RPMI7951 (cell line): ENCODE results near the gene DNAJC3. TPM values are rescaled to one million over a fixed set of nuclear protein-coding genes. Genes with fewer than 3 reads are reported as not detected.
"Not testable (repeated sequence)": the region's sequence is repeated elsewhere in the genome, so short reads cannot be mapped to it uniquely, and the experiment has no call there.

Experiments used
- DNase-seq: peaks from one replicate; pipeline ENCODE4 v3.0.0-alpha.2; 2012; ENCODE audit warnings: low read depth
- total RNA-seq: library from RNA; depleted of rRNA; stranded (reverse); fragments of >200 nt; shearing (Covaris generic); gene quantifications from 2 replicates; pipeline ENCODE4 v1.2.3, GENCODE V29; 2014

Gene DNAJC3
- total RNA-seq, 1 experiment from 2014 or later, result 30.0 TPM

DNA sequence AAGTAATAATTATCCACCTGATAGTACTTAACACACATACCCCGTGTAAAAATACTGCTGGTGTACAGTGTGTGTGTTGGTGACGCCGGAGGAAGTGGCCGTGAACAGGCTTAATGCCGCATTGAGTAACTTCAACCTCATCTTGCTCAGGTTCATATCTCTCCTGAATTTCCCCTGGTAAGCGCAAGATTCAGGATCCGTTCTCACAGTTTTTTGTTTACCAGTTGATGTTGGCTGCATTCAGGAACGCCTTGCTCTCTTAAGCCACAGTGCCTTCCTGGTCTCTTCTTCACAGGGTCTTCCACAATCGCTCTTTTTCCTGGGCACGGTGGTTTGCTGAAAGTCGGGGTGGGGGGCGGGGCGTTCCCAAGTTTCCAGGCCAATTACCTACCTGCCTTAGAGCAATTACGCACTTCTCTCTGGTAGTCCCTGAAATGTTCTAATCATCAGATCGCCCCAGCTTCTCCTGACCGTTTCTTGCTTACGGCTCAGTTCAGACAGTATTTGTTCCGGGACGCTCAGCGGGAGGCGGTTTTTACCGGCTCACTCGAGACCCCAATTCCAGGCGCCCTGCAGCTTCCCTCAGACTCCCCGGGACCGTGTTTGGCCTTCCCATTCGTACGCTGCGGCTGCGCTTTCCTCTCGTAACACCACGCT is 706 bp upstream of the DNAJC3 start:
- DNase-seq, result peak; percentile 25

DNA sequence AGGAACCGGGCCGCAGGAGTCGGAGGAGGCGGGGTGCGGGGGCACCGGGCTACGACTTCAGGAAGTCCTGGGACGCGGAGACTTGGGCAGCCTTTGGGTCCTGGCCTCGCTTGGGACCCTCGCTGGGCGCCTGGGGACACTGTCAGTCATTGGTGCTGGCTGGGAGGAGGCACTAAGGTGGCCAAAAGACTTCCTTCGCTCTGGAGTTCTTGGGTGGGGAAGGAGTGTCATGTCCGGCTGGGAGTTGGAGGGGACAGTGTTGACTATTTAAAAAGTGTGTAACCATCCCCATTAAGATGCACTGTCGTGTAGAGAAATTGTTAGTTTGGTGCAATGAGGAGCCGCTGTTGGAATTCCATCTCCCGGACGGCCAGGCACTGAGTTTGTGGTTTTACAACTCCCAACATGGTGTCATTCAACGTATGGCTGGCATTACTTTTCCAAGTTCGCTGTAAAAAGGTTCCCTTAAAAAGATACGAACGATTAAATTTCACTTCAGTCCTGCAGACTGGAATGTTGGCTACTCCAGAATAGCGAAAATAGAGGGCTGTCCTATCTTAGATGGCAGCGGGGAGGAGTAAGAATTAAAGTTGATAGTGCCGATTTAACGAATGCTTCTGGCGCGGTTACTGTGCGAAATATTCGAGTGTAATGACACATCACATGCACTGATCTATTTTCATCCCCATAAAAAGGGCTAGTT is 776 bp downstream of the DNAJC3 start:
- DNase-seq, result peak; percentile 28

DNA sequence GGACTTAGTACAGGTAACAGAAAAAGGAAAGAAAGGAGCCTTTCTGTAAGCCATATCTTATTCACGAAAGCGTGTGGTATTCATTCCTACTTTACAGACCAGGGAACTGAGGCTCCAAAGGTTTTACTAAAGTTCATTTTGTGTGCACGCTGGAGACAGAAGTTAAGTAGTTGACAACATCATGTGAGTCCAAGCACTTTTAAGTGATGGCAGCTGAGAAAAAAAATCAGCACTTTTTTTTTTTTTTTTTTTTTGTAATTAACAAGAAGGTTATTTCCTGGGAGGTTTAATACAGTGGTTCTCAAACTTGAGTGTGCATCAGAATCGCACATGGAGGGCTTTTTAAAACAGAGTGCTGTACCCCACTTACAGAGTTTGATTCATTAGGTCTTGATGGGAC is 2.0 kb downstream of the DNAJC3 start:
- DNase-seq, result no peak

DNA sequence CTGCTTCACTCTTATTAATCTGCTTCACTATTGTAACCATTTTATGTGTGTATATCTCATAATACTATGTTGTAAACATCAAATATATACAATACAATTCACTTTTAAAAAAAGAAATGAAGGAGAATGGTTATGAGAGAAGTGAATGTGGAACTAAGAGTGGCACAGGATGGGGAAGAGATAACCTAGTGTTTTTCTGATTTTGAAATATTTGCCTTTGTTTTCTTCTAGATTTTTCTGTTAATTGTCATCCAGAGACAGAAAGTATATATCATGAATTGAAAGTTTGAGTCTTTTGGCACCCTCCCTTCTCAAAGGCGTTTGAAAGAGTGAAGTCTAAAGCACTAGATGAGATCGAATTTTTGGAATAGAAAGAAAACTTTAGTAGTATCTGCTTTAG is 2.8 kb downstream of the DNAJC3 start:
- DNase-seq, result no peak

DNA sequence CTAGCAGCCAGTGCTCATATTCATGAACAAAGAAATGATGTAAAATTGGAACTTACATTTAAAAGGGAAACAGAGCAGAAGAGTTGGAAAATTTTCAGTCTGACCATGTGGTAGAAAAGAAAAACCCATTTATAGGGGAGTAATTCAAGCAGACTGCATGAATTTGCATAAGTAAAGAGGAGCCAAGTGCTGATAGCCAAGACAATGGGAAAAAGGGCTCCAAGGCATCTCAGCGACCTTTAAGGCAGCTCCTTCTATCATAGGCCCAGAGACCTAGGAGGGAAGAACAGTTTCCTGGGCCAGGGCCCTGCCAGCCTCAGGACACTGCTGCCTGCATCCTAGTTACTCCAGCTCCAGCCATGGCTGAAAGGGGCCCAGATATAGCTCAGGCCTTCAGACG is 7.5 kb downstream of the DNAJC3 start:
- DNase-seq, result no peak

DNA sequence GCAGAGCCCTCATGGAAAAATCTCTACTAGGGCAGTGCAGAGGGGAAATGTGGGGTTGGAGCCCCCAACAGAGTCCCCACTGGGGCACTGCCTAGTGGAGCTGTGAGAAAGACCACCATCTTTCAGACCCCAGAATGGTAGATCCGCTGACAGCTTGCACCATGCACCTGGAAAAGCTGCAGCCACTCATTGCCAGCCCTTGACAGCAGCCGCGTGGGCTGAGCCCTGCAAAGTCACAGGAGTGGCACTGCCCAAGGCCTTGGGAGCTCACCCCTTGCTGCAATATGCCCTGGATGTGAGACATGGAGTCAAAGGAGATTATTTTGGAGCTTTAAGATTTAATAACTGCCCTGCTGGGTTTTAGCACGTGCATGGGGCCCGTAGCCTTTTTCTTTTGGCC is 8.0 kb downstream of the DNAJC3 start:
- not testable (repeated sequence) for DNase-seq

DNA sequence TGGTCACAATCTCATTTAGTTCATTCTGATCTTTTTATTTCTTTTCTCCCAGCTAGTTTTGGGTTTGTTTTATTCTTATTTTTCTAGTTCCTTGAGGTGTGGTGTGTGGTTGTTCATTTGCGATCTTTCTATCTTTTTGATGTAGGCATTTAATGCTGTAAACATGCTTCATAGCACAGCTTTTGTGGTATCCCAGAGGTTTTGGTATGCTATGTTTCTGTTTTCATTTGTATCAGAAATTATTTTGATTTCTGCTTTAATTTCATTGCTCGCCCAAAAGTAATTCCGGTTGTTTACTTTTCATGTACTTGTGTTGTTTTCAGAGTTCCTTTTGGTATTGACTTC is 12.6 kb downstream of the DNAJC3 start:
- no peak for DNase-seq

DNA sequence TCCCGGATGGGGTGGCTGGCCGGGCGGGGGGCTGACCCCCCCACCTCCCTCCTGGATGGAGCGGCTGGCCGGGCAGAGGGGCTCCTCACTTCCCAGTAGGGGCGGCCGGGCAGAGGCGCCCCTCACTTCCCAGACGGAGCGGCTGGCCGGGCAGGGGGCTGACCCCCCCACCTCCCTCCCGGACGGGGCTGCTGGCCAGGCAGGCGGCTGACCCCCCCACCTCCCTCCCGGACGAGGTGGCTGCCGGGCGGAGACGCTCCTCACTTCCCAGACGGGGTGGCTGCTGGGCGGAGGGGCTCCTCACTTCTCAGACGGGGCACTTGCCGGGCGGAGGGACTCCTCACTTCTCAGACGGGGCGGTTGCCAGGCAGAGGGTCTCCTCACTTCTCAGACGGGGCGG is 14.0 kb downstream of the DNAJC3 start:
- DNase-seq, result not testable (repeated sequence)

DNA sequence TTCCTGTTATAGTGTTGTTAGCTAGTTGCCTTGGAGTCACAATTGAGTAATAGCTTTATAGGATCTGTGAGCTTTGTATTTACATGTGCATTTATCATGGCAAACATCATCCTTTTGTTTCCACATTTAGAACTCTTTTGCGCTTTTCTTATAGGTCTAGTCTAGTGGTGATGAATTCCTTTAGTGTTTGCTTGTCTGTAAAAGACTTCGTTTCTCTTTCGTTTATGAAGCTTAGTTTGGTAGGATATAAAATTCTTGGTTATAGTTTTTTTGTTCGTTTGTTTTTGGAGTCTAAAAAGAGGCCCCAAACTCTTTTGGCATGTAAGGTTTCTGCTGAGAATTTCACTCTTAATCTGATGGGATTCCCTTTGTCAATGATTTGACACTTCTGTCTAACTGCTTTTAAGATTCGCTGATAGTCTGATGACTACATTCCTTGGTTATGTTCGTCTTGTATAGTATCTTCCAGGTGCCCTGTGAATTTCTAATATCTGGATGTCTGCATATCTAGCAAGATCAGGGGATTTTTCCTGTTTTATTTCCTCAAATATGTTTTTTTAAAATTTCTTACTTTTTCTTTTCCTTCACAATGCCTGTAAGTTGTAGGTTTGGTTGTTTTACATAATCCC is 20.2 kb downstream of the DNAJC3 start:
- no peak for DNase-seq

DNA sequence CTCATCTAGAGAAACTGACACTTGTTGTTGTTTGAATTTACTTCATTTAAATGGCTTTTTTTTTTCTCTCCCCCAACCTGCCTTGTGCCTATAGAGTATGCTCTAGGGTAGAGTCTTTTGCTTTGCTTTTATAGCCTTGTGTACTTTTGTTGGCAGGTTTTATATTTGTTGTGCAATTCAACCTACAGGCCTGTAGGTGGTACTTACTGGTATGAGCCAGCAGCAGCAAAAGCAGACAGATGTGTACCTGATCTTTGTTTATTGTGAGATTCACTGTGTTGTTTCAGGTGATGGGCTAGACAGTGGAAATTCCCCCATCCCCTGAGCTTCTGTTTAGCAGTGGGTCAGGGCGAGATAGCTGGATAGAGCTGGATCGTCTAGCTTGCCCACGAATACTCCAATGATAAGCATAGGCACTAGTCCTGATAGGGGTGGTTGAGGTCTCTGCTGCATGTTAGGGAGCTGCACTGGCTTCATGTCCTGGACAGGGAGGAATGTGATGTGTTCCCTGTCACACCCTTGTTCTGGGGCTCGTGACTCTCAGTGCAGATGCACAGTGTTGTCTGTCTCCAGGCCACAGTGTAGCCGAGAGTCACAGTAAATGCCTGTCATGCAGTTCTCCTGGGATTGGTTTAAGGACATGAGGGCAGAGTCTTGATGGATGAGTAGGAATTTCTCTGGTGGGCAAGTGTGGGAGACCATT is 21.3 kb downstream of the DNAJC3 start:
- DNase-seq, result peak; percentile 7

DNA sequence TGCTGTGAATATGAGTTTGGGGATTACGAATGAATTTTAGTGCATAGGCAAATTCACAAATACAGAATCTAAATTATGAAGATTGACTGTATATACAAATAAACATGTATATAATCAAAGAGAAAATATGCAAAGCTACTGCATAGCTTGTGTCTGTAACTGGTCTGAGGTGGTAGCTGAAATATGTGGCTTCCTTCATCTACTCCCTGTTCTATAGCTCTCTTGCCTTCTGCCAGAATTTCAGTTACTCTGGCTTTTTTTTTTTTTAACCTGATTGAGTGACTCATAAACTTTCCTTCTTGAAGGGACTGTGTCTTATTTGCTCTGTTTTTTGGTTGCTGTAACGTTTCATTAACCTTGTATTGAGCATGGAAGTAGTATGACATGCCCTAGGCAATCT is 26.6 kb downstream of the DNAJC3 start:
- peak; percentile 20 for DNase-seq

DNA sequence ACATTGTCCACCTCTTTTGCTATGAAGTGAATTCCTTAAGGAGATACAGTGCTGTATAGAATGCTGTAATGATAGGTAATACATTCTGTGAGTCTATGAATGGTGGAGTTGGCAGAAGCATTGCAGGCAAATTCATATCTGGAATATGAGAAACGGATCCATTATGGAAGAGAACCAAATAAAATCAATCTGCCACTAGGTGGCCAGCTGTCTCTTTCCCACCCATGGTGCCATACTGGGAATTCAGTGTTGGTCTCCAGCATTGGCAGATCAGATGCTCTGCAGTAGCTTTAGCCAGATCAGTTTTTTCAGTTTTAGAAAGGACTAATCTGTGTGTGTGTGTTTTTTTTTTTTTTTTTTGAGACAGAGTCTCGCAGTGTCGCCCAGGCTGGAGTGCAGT is 27.6 kb downstream of the DNAJC3 start:
- peak; percentile 26 for DNase-seq

DNA sequence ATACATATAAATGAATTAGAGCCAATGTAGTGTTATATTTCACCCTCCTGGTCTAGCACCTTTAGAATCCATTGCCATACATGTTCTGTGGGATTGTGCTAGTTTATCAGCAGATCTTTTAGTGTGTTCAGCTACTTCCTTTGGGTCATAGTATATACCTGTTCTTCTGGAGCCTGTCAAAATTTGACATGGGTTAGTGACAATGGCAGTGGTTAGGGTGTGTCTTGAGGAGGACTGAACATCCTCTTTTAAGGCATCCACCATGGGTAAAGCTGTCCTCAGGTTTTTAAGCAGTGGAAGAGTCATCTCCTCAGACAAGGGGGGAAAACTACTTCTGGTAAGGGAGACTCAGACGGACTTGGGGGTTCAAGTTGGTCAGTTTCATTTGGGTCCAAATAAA is 29.4 kb downstream of the DNAJC3 start:
- DNase-seq, result no peak

DNA sequence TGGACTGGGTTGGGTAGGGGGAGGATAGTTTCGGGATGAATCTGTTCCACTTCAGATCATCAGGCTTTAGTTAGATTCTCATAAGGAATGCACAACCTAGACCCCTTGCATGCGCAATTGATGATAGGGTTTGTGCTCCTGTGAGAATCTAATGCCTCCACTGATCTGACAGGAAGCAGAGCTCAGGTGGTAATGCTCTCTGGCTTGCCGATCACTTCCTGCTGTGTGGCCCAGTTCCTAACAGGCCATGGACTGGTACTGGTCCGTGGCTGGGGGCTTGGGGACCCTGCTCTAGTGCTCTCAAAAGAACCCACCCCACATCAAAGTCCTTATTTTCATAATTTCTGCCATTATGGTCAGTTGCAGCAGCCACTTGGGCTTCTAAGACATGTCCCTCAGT is 30.1 kb downstream of the DNAJC3 start:
- no peak for DNase-seq

DNA sequence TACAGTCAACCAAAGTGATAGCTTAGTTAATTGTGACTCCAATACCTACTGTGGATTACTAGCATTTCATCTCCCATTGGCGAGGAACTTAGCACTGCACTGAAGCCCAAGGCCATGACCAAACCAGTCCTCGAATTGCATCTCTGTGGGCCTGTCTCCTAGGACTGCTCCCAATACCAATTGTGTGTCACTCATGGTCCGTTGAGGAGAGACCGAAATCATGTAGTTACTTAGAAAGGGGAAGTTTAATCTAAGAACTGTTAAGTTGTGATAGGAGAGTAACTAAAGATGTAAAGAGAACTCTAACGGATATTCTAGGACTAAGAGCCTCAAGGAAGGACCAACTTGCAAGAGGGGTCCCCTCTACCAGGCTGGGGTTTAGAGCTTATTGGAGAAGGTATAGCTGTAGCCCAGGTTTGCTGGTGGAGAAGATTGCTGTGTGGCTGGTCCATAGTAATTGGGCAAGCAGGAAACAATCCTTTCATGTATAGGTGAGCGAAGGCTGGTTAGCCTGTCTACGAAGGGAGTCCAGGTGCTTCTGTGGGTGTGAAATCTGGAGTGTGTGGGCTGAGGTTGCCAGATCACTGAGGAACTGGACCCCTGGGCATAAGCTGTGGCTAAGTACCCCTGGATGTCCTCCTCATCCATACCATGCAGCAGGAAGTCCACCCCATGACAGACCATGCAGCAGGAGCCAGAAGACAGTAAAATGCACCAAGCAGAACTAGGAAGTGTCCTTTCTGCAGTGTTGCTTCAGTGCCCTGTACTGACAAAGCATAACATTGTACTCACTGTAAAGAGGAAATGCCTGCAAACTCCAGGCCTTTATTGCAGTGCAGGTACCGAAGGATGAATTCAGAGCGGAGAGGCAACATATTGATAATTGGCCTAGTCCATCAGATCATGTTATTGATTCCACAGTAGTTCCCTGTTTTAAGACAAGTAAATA is 30.8 kb downstream of the DNAJC3 start:
- DNase-seq, result no peak

DNA sequence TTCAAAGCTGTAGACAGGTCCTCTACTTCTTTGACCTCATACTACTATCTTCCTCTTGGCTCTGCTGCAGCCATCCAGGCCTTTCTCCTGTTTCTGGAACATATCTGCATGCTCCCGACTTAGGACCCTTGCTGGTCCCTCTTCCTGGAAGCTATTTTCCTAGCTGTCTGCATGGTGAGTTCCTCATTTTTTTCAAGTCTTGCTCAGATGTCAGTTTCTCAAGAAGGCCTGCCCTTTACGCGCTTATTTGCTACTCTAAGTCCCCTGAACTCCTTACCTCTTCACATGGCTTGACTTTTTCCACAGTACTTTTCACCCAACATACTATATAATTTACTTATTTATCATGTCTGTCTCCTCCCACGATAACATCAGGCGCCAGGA is 31.4 kb downstream of the DNAJC3 start:
- DNase-seq, result no peak

DNA sequence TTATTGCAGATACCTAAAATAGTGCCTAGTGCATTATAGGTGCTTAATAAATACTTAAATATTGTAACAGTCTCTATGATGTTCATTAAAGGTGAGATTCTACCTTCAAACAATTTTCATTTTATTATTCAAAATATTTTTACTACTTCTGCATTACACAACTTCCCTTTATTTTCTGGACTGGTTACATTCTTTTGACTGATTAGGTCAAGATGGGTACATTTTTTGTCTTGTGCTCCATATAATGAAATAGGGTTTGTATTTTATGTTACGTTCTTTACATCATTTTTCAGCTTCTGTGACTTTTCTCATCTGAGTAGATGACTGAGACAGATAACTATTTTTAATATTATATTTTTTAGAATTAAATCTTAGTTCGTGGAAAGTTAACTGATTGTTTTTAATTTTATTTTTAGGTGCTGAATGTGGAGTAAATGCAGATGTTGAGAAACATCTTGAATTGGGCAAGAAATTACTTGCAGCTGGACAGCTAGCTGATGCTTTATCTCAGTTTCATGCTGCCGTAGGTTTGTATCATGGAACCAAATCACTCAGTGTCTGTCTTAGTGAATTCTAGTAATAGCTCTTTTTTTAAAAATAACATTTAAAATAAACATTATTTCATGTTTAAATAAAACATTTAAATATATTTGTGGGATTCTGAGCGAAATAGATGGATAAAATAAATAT is 32.0 kb downstream of the DNAJC3 start:
- DNase-seq, result no peak

DNA sequence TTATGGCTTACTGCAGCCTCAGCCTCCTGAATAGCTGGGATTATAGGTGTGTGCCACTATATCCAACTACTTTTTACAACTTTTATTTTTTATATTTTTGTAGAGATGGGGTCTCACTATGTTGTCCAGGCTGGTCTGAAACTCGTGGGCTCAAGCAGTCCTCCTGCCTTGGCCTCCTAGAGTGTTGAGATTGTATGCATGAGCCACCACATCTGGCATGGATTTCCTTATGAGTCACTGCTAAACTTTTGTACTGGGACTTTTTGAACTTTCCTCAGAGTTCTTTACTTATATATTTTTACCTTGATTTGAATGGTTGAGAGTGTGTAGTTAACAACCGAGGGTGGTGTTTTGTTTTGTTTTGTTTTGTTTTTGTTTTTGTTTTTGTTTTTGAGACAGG is 33.4 kb downstream of the DNAJC3 start:
- peak; percentile 70 for DNase-seq

DNA sequence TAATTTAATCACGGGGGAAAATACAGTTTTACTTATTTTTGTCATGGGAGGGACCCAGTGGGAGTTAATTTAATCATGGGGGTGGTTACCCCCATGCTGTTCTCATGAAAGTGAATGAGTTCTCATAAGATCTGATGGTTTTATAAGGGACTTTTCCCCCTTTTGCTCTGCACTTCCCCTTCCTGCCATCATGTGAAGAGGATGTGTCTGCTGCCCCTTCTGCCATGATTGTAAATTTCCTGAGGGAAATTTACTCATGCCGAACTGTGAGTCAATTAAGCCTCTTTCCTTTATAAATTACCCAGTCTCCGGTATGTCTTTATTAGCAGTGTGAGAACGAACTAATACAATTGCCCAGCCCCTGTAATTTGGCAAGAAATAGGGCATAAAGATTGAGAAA is 35.9 kb downstream of the DNAJC3 start:
- DNase-seq, result not testable (repeated sequence)

DNA sequence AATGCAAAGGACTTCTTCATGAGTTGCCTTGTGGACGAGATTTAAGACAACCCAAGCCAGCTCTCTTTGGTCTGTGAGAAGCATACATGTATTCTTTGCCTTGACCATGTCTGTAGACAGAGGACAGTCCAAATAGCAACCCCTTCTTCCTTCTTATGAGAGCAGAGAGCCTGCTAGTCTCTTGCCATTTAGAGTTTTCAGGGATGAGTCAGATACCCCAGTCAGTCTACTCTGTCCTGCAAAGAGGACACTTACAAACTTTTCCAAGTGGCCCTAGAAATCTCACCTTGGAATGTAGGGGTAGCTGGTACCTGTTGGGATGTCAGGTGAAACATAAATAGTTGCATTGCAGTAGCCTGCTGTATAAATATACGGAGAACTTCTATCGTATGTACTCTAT is 36.7 kb downstream of the DNAJC3 start:
- peak; percentile 14 for DNase-seq
